ENCODE data around the gene XXYLT1. TPM values are rescaled to one million over a fixed set of nuclear protein-coding genes. Genes with fewer than 3 reads are reported as not detected.

Gene XXYLT1
- total RNA-seq, 1 experiment from 2014 or later = 10.9 TPM

DNA sequence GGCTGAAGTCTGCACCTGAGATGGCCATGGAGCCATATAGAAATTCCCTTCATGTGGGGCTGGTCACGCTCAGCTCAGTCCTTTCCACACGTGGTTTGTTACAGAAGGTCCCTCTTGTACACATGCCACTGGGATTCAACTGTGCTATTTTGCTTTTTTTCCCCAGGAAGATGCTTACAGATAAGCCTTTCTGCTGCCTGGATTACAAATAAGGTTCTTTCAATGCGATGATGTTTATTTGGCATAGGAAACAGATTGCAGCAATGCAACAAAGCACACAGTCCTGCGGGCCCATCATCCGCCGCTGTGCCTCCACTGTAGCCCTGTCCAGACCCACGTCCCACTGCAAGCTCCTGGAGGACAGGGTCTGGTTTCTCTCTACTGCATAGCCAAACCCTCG, 124.8 kb downstream of the XXYLT1 start:
- Histone ChIP-seq H3K27ac (ENCODE audit: low read depth, low read length) (no peak overlapping the region), H3K4me1 (ENCODE audit: control insufficient read depth in 1 of 2, insufficient read depth in 2 of 2, low read length in 2 of 2) (peaks cover 0 to 3% of the 10 kb centered on the region in 2 experiments; a peak in 1 of 4 replicates), H3K79me2 (ENCODE audit: insufficient read depth, low read length) (no peaks in the 10 kb centered on the region), H2AFZ (ENCODE audit: low read depth, low read length, poor library complexity, severe bottlenecking) (no peak overlapping the region), H4K20me1 (ENCODE audit: insufficient read depth) (no peaks in the 10 kb centered on the region), H3K4me3 (replicated peaks in 1 of 2; ENCODE audit: low read depth in 1 of 2, low read length in 2 of 2) (no peak overlapping the region), H3K9me2 (ENCODE audit: insufficient read depth) (no peaks in the 10 kb centered on the region), H3K36me3 (ENCODE audit: control insufficient read depth in 1 of 2, insufficient read depth in 2 of 2, low read length in 2 of 2) (no peaks in the 10 kb centered on the region), H3K9ac (ENCODE audit: low read length) (no peak overlapping the region), H3K27me3 (ENCODE audit: insufficient read depth, low read length) (no peaks in the 10 kb centered on the region), H3K4me2 (ENCODE audit: low read length) (no peak overlapping the region), H3K9me3 (ENCODE audit: control insufficient read depth in 1 of 2, insufficient read depth in 1 of 2, low read depth in 1 of 2, low read length in 2 of 2) (peaks cover 0 to under 1% of the 10 kb centered on the region in 2 experiments; a peak in 1 of 4 replicates)
- POLR2A ChIA-PET = interaction anchor here (0.6 kb wide), 1 partner anchor 107 kb away, joined by 3 read pairs; no protein-coding TSS in a partner anchor
- intact Hi-C loops (cut with micrococcal nuclease) = no loop called here
- no peak for ATAC-seq
- RAD21 ChIA-PET (ENCODE audit: low non-redundant PET in 1 of 2, low total read pairs in 2 of 2, uncharacterized antibody in 2 of 2, unreplicated experiment in 2 of 2) = no interaction called here
- no peak for DNase-seq (ENCODE audit: low read depth, low spot score)
- TF ChIP-seq EGR1 (IDR thresholded peaks at IDR 0.05; ENCODE audit: low read depth) = no peak
- TF ChIP-seq, protein P1, sequence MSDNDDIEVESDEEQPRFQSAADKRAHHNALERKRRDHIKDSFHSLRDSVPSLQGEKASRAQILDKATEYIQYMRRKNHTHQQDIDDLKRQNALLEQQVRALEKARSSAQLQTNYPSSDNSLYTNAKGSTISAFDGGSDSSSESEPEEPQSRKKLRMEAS (IDR thresholded peaks at IDR 0.05) = no peak
- TF ChIP-seq TCF7L2 (IDR thresholded peaks at IDR 0.05; ENCODE audit: borderline replicate concordance, extremely low read depth, insufficient read depth, insufficient read length) = no peak
- no peak for TF ChIP-seq ZNF274 (IDR thresholded peaks at IDR 0.05; ENCODE audit: low read depth, low read length)
- TF ChIP-seq, protein P2, sequence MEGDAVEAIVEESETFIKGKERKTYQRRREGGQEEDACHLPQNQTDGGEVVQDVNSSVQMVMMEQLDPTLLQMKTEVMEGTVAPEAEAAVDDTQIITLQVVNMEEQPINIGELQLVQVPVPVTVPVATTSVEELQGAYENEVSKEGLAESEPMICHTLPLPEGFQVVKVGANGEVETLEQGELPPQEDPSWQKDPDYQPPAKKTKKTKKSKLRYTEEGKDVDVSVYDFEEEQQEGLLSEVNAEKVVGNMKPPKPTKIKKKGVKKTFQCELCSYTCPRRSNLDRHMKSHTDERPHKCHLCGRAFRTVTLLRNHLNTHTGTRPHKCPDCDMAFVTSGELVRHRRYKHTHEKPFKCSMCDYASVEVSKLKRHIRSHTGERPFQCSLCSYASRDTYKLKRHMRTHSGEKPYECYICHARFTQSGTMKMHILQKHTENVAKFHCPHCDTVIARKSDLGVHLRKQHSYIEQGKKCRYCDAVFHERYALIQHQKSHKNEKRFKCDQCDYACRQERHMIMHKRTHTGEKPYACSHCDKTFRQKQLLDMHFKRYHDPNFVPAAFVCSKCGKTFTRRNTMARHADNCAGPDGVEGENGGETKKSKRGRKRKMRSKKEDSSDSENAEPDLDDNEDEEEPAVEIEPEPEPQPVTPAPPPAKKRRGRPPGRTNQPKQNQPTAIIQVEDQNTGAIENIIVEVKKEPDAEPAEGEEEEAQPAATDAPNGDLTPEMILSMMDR (IDR thresholded peaks at IDR 0.05 in 2 of 3, conservative IDR thresholded peaks at IDR 0.05 in 1 of 3; ENCODE audit: borderline replicate concordance in 1 of 3, insufficient read depth in 1 of 3, low read depth in 2 of 3, low read length in 2 of 3) = no peak
- TF ChIP-seq JUND (IDR thresholded peaks at IDR 0.05) = no peak
- TF ChIP-seq, protein P3, sequence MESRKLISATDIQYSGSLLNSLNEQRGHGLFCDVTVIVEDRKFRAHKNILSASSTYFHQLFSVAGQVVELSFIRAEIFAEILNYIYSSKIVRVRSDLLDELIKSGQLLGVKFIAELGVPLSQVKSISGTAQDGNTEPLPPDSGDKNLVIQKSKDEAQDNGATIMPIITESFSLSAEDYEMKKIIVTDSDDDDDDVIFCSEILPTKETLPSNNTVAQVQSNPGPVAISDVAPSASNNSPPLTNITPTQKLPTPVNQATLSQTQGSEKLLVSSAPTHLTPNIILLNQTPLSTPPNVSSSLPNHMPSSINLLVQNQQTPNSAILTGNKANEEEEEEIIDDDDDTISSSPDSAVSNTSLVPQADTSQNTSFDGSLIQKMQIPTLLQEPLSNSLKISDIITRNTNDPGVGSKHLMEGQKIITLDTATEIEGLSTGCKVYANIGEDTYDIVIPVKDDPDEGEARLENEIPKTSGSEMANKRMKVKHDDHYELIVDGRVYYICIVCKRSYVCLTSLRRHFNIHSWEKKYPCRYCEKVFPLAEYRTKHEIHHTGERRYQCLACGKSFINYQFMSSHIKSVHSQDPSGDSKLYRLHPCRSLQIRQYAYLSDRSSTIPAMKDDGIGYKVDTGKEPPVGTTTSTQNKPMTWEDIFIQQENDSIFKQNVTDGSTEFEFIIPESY (IDR thresholded peaks at IDR 0.05; ENCODE audit: extremely low read depth, insufficient replicate concordance, low read length) = no peak
- no TSS peak for BruUV-seq (replicated peaks)
- CTCF ChIA-PET = no interaction called here

Data from HCT116 (cell line).